HepG2 (cell line): ENCODE measurements around the gene PSMC1. TPM values are rescaled to one million over a fixed set of nuclear protein-coding genes. Genes with fewer than 3 reads are reported as not detected.

ENCODE experiments used
- CENPT ChIP-seq: sonication (generic); formaldehyde crosslinking; IDR thresholded peaks from 2 replicates; pipeline ENCODE4 v1.8.0; 2022; ENCODE audit warnings: low read depth, mild to moderate bottlenecking, moderate library complexity, missing genetic modification reagents
- HOXA9 ChIP-seq: sonication (generic); formaldehyde crosslinking; IDR thresholded peaks from 2 replicates; pipeline ENCODE4 v1.8.1; 2022; ENCODE audit warnings: missing genetic modification reagents, mild to moderate bottlenecking, moderate library complexity, borderline replicate concordance
- KAT7 ChIP-seq: IDR thresholded peaks from 2 replicates; pipeline ENCODE4 v1.6.1; 2018; ENCODE audit warnings: borderline replicate concordance, missing compliant biosample characterization
- POLR2G ChIP-seq: fragments of 200-400 bp; formaldehyde crosslinking; IDR thresholded peaks from 2 replicates; pipeline ENCODE4 v1.6.1; 2018; ENCODE audit warnings: mild to moderate bottlenecking, low read depth, low read length, moderate library complexity
- SIX4 ChIP-seq: sonication (generic); formaldehyde crosslinking; IDR thresholded peaks from 2 replicates; pipeline ENCODE4 v1.4.0; 2020; ENCODE audit warnings: missing genetic modification reagents
- ZBTB7B ChIP-seq: sonication (generic); formaldehyde crosslinking; IDR thresholded peaks from 2 replicates; pipeline ENCODE4 v1.4.0; 2020; ENCODE audit warnings: missing genetic modification reagents
- ZNF232 ChIP-seq: sonication (generic); formaldehyde crosslinking; IDR thresholded peaks from 2 replicates; pipeline ENCODE4 v1.4.0; 2020; ENCODE audit warnings: missing genetic modification reagents, borderline replicate concordance
- ZNF30 ChIP-seq: sonication (generic); formaldehyde crosslinking; IDR thresholded peaks from 2 replicates; pipeline ENCODE4 v1.5.0; 2020; ENCODE audit warnings: mild to moderate bottlenecking, missing genetic modification reagents
- ZNF724P ChIP-seq: sonication (generic); formaldehyde crosslinking; IDR thresholded peaks from 2 replicates; pipeline ENCODE4 v1.8.0; 2022; ENCODE audit warnings: missing genetic modification reagents, borderline replicate concordance
- ZNF839 ChIP-seq: sonication (generic); formaldehyde crosslinking; IDR thresholded peaks from 2 replicates; pipeline ENCODE4 v1.4.0; 2020; ENCODE audit warnings: missing genetic modification reagents, mild to moderate bottlenecking, borderline replicate concordance
- polyA plus RNA-seq, 8 experiments: library from polyadenylated mRNA; depleted of rRNA in 3 of 8; stranded (reverse) in 7 of 8; unstranded in 1 of 8; fragments of >200 nt; fragmentation: Illumina TruSeq in 4 of 8; extraction: Trizol in 4 of 8; gene quantifications; 2 replicates each; pipeline versions ENCODE4 v1.2.1 to v1.2.3, GENCODE V29; 2011 to 2016; ENCODE audit warnings: low read depth in 4 of 8, missing spikeins in 1 of 8, mixed read lengths in 1 of 8; ENCODE audit not compliant: insufficient read depth in 1 of 8
- total RNA-seq, 5 experiments: library from RNA; depleted of rRNA; stranded (reverse); fragments of >200 nt; fragmentation: Illumina TruSeq; extraction: Trizol; gene quantifications; 2 replicates each; pipeline ENCODE4 v1.2.3, GENCODE V29; 2016; ENCODE audit warnings: low read depth in 1 of 5
- TF ChIP-seq, protein P1 (sequence below): sonication (generic); formaldehyde crosslinking; IDR thresholded peaks from 2 replicates; pipeline ENCODE4 v1.5.0; 2020; ENCODE audit warnings: mild to moderate bottlenecking, missing genetic modification reagents
- TF ChIP-seq, protein P2 (sequence below): sonication (generic); formaldehyde crosslinking; IDR thresholded peaks from 2 replicates; pipeline ENCODE4 v1.4.0; 2020; ENCODE audit warnings: missing genetic modification reagents, mild to moderate bottlenecking, borderline replicate concordance
- TF ChIP-seq, protein P3 (sequence below): sonication (generic); formaldehyde crosslinking; IDR thresholded peaks from 2 replicates; pipeline ENCODE4 v1.8.1; 2023; ENCODE audit warnings: missing genetic modification reagents, inconsistent platforms, borderline replicate concordance
- TF ChIP-seq, protein P4 (sequence below): sonication (generic); formaldehyde crosslinking; IDR thresholded peaks from 2 replicates; pipeline ENCODE4 v1.4.0; 2020; ENCODE audit warnings: mild to moderate bottlenecking, missing genetic modification reagents
- TF ChIP-seq, protein P5 (sequence below): sonication (generic); formaldehyde crosslinking; IDR thresholded peaks from 2 replicates; pipeline ENCODE4 v1.4.0; 2020; ENCODE audit warnings: mild to moderate bottlenecking, missing genetic modification reagents, borderline replicate concordance

Gene PSMC1
- total and polyA plus RNA-seq, 2 of the 13 experiments (the other 11 are each of a cell fraction or from before 2014, with no cell fraction given) = 48.6 to 167 TPM

DNA sequence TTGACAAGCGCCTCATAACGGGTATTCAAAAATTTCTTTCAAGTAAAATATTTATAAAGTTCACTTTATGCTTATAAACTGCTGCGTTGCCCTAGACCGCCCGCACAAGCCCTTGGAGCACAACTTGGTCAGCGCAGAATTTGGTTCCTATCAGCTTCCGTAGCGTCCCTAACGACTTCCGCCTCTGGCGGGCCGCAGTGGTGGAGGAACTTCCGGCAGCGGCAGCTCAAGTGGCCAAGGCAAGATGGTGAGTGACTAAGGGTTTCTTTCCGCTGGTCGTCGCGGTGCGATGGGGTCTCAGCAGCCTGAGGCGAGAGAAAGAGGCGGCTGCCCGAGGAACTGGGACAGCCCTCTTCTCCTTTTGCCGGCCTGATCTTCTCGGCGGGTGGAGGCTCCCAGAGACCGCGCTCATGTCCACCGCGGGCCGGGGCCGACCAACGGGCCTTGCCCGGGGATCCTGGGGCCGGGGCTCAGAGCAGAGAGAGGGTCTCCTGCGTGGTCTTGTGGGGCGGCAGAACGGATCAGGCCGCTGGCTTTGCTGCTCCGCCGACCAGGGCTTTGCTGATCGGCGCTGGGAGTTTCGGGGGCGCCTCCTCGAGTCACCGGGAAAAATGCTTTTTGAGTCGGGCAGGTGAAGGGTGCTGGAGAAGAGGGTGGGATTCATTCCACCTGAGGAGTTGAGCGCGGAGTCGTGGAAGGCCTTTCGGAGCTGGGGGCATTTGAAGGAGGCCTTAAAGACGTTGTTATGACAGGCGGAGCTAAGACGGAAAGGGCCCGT, at the start of gene PSMC1 (continued):
- TF ChIP-seq SIX4 (CRISPR knock-in tag) (0 out of 2 replicates have a peak, but pooled peaks have one; percentile 12), HOXA9 (no peak), ZNF232 (CRISPR knock-in tag) (peak; percentile 18; the same call in 1 of the 2 replicates), CENPT (no peak), ZNF724P (CRISPR knock-in tag) (peak; percentile 57; the same call in 1 of the 2 replicates), ZBTB7B (CRISPR knock-in tag) (no peak; the same call in 1 of the 2 replicates), ZNF839 (CRISPR knock-in tag) (no peak), POLR2G (peak; percentile 91), KAT7 (CRISPR knock-in tag) (peak; percentile 62; the same call in 1 of the 2 replicates), ZNF30 (CRISPR knock-in tag) (no peak)
- TF ChIP-seq, protein P1, sequence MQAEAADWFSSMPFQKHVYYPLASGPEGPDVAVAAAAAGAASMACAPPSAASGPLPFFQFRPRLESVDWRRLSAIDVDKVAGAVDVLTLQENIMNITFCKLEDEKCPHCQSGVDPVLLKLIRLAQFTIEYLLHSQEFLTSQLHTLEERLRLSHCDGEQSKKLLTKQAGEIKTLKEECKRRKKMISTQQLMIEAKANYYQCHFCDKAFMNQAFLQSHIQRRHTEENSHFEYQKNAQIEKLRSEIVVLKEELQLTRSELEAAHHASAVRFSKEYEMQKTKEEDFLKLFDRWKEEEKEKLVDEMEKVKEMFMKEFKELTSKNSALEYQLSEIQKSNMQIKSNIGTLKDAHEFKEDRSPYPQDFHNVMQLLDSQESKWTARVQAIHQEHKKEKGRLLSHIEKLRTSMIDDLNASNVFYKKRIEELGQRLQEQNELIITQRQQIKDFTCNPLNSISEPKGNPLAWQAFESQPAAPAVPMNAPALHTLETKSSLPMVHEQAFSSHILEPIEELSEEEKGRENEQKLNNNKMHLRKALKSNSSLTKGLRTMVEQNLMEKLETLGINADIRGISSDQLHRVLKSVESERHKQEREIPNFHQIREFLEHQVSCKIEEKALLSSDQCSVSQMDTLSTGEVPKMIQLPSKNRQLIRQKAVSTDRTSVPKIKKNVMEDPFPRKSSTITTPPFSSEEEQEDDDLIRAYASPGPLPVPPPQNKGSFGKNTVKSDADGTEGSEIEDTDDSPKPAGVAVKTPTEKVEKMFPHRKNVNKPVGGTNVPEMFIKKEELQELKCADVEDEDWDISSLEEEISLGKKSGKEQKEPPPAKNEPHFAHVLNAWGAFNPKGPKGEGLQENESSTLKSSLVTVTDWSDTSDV = peak; percentile 59; the same call in 1 of the 2 replicates
- TF ChIP-seq, protein P2, sequence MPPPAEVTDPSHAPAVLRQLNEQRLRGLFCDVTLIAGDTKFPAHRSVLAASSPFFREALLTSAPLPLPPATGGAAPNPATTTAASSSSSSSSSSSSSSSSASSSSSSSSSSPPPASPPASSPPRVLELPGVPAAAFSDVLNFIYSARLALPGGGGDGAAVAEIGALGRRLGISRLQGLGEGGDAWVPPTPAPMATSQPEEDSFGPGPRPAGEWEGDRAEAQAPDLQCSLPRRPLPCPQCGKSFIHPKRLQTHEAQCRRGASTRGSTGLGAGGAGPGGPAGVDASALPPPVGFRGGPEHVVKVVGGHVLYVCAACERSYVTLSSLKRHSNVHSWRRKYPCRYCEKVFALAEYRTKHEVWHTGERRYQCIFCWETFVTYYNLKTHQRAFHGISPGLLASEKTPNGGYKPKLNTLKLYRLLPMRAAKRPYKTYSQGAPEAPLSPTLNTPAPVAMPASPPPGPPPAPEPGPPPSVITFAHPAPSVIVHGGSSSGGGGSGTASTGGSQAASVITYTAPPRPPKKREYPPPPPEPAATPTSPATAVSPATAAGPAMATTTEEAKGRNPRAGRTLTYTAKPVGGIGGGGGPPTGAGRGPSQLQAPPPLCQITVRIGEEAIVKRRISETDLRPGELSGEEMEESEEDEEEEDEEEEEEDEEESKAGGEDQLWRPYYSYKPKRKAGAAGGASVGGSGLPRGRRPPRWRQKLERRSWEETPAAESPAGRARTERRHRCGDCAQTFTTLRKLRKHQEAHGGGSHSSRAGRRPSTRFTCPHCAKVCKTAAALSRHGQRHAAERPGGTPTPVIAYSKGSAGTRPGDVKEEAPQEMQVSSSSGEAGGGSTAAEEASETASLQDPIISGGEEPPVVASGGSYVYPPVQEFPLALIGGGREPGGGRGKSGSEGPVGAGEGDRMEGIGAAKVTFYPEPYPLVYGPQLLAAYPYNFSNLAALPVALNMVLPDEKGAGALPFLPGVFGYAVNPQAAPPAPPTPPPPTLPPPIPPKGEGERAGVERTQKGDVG (CRISPR knock-in tag) = no peak
- TF ChIP-seq, protein P3, sequence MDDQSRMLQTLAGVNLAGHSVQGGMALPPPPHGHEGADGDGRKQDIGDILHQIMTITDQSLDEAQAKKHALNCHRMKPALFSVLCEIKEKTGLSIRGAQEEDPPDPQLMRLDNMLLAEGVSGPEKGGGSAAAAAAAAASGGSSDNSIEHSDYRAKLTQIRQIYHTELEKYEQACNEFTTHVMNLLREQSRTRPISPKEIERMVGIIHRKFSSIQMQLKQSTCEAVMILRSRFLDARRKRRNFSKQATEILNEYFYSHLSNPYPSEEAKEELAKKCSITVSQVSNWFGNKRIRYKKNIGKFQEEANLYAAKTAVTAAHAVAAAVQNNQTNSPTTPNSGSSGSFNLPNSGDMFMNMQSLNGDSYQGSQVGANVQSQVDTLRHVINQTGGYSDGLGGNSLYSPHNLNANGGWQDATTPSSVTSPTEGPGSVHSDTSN (CRISPR knock-in tag) = no peak
- TF ChIP-seq, protein P4, sequence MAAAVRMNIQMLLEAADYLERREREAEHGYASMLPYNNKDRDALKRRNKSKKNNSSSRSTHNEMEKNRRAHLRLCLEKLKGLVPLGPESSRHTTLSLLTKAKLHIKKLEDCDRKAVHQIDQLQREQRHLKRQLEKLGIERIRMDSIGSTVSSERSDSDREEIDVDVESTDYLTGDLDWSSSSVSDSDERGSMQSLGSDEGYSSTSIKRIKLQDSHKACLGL (CRISPR knock-in tag) = no peak
- TF ChIP-seq, protein P5, sequence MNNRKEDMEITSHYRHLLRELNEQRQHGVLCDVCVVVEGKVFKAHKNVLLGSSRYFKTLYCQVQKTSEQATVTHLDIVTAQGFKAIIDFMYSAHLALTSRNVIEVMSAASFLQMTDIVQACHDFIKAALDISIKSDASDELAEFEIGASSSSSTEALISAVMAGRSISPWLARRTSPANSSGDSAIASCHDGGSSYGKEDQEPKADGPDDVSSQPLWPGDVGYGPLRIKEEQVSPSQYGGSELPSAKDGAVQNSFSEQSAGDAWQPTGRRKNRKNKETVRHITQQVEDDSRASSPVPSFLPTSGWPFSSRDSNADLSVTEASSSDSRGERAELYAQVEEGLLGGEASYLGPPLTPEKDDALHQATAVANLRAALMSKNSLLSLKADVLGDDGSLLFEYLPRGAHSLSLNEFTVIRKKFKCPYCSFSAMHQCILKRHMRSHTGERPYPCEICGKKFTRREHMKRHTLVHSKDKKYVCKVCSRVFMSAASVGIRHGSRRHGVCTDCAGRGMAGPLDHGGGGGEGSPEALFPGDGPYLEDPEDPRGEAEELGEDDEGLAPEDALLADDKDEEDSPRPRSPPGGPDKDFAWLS (CRISPR knock-in tag) = no peak
